Dedifferentiated amniotic fluid mesenchymal stem cell (primary cell): Measurements from ENCODE around the gene BAD.

Experiments used
- DNase-seq: peaks from one replicate; pipeline ENCODE4 v3.0.0-alpha.2; 2016; ENCODE audit errors: extremely low spot score

Gene BAD

DNA sequence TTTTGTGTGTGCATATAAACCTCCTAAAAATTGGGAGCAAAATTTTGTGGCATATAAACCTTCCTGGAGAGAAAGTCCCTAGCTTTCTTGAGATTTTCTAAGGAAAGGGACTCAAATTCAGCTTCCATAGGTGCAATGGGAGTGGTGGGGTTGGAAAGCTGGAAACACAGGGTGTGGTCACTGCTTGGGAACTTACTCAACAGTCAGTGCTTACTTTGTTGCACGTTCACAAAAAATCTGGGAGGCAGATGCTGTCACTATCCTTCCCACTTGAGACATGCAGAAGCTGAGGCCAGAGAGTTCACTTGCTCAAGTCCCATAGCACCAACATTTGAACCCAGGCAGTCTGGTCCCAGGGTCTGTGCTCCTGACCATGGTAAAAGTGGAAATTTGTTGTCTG, 11.8 kb upstream of the BAD start:
- DNase-seq: no peak

GRCh38 chr11:64295760-64296159, 11.3 kb upstream of the BAD start:
- no peak for DNase-seq

GRCh38 chr11:64294774-64295173, 10.3 kb upstream of the BAD start:
- DNase-seq: no peak

DNA sequence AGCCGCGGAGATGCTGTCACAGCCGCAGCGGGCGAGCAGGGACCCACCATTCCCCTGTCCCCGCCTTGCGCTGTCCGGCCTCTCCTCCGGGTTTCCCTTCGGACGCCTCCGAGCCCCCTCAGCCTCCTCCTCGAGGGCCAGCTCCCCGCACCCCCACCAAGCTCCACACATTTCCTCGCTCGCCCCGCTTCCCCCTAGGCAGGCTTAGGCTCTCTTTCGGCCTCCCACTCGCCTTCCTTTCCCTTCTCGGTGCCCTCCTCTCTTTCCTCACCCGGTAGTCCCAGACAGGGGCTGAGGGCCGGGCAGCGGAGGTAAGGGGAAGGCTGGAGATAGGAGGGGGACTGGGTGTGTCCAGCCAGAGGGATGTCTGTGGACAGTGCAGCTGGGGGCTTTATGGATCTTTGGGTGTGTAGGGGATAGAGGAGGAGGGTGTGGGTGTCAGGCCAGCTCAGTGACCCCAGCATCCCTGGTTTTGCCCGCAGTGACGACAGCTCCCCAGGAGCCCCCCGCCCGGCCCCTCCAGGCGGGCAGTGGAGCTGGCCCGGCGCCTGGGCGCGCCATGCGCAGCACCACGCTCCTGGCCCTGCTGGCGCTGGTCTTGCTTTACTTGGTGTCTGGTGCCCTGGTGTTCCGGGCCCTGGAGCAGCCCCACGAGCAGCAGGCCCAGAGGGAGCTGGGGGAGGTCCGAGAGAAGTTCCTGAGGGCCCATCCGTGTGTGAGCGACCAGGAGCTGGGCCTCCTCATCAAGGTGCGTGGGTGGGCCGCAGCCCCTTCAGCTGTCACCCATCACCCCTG, 8.2 kb upstream of the BAD start:
- no peak for DNase-seq

DNA sequence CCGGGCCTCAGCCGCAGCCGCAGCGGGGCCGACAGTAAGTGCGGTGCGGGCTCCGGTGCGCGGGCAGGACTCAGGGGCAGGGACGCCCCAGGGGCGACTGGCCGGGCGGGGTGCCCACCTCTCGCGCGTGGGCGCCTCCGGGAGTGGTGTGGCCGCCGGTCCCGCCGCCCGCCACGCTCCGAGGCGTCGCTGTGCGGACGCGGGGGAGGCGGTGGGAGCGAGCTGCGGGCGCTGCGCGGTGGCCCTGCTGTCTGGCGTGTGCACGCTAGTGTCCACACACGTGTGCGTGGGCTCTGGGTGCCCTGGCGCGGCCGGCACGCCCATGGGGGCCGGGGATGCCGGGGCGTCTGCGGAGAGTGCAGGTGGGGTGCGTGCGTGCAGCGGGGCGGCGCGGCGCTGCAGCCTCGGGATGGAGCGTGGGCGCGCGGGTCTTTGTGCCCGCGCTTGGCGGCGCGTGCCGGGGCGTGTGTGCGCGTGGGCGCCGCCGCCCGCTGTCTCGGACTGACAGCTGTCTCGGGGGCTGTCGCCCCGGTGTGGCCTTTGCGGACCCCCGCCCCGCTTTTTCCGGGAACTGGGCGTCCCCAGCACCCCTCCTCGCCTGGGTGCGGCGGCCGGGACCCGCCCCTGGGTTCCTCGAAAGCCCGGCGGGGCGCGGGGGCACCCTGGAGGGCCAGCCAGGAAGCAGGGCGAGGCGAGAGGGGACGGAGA, 7.4 kb upstream of the BAD start:
- DNase-seq: no peak

GRCh38 chr11:64291262-64291751, 6.8 kb upstream of the BAD start, which contains the start of gene KCNK4:
KCNK4 (plus strand) TSS chr11:64291302; CDS start chr11:64293019, 1,717 bp downstream.
- DNase-seq: no peak

DNA sequence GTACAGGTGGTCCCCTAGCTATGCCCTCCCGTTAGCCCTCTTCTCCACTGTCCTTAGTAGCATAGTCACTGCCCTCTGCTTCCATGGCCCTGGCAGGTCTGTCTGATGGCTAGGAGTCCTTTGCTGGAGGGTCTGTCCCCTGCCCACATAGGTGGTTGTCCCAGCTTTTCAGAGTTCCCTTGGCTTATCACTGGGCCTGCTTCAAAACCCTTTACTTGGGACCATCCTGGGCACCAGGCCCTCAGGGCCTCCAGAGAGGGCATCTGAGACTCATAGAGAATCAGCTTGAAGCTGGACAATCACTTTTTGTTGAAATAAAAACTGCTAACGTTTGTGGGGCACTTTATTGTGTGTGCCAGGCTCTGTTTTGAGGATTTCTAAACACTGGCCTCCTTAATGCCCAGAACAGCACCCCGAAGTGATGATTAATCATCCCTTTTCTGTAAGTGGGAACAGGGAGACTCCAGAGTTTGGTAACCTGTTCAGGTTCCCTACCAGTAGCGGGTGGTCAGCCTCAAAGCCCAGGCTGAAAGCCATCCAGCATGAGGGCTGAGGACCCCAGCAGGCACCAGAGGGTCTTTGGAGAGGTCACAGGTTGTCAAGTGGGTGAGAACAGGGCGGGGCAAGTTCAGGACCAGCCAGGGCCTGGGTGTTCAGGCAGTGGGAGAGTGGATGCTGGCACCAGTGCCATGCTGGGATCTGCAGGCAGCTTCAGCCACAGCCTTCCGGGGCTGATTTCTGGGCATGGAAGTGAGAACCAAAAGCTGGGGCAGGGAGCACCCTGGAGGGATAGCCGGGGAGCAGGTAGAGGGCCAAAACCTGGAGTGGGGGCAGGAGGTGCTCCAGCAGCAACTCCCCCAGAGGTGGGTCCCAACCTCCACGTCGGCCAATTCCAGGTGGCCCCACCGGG, 6.1 kb upstream of the BAD start:
- no peak for DNase-seq

DNA sequence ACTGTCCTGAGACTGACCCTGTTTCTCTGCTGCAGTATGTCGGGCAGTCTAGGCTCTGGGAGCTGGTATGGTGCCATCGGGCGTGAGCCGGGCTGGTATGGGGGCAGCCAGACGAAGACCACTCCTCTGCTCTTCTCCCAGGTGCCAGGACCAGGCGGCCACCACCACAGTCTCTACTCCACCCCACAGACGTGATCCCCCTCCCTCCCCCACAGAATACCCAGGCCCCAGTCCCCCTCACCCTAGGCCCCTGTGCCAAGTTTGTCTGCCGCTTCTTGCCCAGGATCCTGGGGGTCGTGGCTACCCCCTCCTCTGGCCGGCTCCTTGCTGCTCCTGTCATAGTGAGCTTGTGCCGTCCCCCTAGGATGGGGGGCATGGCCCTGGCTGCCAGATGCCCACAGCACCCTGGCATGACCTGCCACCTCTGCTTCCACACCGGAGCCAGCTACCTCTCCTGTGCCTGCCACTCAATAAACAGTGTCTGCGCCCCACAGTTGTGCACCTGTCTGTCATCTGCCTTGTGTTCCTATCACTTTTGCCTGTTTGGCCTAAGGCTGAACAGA, 4.6 kb upstream of the BAD start:
- no peak for DNase-seq

- no peak for DNase-seq
These were observed 3.9 kb upstream of the BAD start for GRCh38 chr11:64288353-64288750.

- no peak for DNase-seq
These were observed 3.3 kb upstream of the BAD start for GRCh38 chr11:64287676-64288352.

GRCh38 chr11:64286801-64287159, 2.3 kb upstream of the BAD start:
- no peak for DNase-seq

- DNase-seq: no peak
These were observed 1.7 kb upstream of the BAD start for GRCh38 chr11:64285885-64286800.

DNA sequence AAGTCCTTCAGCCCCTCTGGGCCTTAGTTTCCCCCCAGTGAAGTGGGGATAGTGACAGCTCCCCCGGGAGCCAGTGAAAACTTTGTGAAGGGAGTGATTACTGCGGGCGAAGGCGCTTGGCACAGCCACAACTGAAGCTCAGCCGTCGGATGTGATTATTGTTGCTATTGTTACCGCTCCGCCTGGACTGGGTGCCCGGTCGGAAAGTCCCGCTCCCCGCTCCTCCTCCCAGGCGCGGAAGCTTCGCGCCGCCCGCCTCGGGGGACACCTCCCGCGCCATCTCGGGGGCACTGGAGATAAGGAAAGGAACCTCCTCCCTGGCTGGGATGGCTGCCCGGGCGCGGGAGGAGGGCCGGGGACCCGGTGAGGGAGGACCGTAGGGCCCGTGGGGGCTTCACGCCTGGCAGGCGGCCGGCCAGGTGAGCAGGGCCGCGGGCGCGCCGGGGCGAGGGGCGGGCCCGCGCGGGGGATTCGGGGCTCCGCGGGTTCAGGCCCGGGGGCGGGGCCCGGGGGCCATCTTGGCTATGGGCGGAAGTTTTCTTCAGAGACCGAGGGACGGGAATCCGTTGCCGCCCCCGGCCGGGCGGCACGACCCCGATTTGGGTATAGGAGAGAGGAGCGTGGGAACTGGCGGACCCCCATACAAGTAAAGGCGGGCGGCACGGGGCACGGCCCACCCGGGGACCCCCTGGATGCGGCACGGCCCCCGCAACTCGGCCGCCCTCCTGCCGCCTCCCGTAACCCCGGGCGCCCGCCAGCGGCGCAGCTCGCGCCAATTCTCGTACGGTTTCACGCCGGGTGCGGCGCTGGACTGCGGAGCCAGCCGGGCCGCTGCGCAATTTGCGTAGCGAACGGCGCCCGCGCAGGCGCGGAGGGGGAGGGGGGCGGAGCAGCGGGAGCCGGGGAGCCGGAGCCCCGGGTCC, 758 bp upstream of the BAD start, which contains the start of gene GPR137:
TSS of gene GPR137 (plus strand) at position 887 of the 923 bp plus-strand sequence. CDS start 677 bp downstream, outside the sequence.
- peak; percentile 39 for DNase-seq

DNA sequence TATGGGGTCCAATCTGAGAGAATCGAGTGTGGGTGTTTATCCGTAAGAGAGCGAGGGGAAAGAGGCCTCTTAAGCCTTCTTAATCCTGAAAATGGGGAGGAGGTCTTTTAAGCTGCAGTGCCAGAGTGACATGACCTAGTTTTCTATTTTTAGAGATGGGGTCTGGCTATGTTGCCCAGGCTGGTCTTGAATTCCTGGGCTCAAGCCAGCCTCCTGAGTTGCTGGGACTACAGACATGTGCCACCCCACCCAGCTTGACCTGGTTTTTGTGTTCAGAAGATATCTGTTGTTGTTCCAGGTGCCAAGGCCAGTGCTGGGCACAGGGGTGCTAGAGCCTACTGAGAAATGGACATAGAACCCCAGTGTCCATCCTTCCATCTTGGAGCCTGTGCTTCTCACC, 1.4 kb downstream of the BAD start:
- DNase-seq: no peak

DNA sequence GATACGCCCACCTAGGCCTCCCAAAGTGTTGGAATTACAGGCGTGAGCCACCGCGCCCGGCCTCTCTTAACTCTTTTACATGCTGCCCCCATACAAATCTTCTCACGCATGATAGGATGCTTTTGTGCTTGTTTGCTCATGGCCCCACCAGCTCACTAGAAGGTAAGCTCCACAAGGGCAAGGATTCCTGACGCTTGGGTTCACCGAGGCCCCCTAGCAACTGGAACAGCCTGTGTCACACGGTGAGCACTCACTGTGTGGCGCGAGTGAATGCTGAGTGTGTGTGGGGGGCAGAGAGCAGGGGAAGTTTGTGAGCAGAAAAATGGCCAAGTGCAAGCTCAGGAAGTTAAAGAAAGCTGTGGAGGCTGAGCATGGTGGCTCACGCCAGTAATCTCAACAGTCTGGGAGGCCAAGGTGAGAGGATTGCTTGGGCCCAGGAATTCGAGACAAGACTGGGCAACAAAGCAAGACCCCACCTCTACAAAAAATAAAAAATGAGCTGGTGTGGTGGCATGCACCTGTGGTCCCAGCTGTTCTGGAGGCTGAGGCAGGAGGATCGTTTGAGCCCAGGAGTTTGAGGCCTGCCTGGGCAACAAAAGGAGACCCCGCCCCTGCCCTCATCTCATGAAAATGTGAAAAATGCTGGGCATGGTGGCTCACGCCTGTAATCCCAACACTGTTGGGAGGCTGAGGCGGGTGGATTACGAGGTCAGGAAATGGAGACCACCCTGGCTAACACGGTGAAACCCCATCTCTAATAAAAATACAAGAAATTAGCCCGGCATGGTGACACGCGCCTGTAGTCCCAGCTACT, 2.3 kb downstream of the BAD start:
- no peak for DNase-seq

GRCh38 chr11:64278576-64279190, 5.8 kb downstream of the BAD start:
- no peak for DNase-seq

GRCh38 chr11:64276653-64277431, 7.6 kb downstream of the BAD start:
- DNase-seq: no peak
